Nephron progenitor cell (in vitro differentiated cells): ENCODE data around the gene COL4A6.

Experiments
- DNase-seq: peaks from one replicate; pipeline ENCODE4 v3.0.0; 2021
- H3K27ac Mint-ChIP-seq: 2 replicates; pipeline ENCODE4 v1.8.0; 2021; ENCODE audit warnings: mild to moderate bottlenecking, moderate library complexity, mixed read lengths
- H3K27me3 Mint-ChIP-seq: 2 replicates; pipeline ENCODE4 v1.8.0; 2021; ENCODE audit warnings: mild to moderate bottlenecking, low read depth, mixed read lengths; ENCODE audit not compliant: poor library complexity
- H3K36me3 Mint-ChIP-seq: 2 replicates; pipeline ENCODE4 v1.8.0; 2021; ENCODE audit warnings: low read depth, mixed read lengths
- H3K4me1 Mint-ChIP-seq: 2 replicates; pipeline ENCODE4 v1.8.0; 2021; ENCODE audit warnings: mixed read lengths
- H3K4me3 Mint-ChIP-seq: 2 replicates; pipeline ENCODE4 v1.8.0; 2021; ENCODE audit warnings: mild to moderate bottlenecking, moderate library complexity, mixed read lengths
- H3K9me3 Mint-ChIP-seq: 2 replicates; pipeline ENCODE4 v1.8.0; 2021; ENCODE audit warnings: mild to moderate bottlenecking, moderate library complexity, mixed read lengths
- CTCF ChIP-seq: fragments of 200-600 bp; sonication (generic); IDR thresholded peaks from 2 replicates; pipeline ENCODE4 v1.5.0; 2021; ENCODE audit warnings: antibody characterized with exemption

The COL4A6 gene

GRCh38 chrX:108114541-108114940, 323.7 kb downstream of the COL4A6 start:
- no peak for TF ChIP-seq CTCF
- H3K4me1 Mint-ChIP-seq, result no peaks in the 10 kb centered on the region

More at GRCh38 chrX:108114541-108114940, 323.7 kb downstream of the COL4A6 start:
- Mint-ChIP-seq H3K27me3 (no peaks in the 10 kb centered on the region), H3K9me3 (no peaks in the 10 kb centered on the region), H3K4me3 (no peak overlapping the region), H3K36me3 (no peaks in the 10 kb centered on the region), H3K27ac (no peak overlapping the region)
- DNase-seq, result no peak
